Thyroid gland (tissue), 4 donors: ENCODE results near the gene CNTN5. TPM values are rescaled to one million over a fixed set of nuclear protein-coding genes. Genes with fewer than 3 reads are reported as not detected.

ENCODE experiments used
- DNase-seq, 2 donors: peaks; one replicate each; pipeline ENCODE4 v3.0.0-alpha.2; 2019
- H3K27ac ChIP-seq, 3 donors: fragments of 200-600 bp; sonication (generic); 1 replicate in 2 of 3; 2 replicates in 1 of 3; pipeline ENCODE4 v1.5.1; 2016 to 2019; ENCODE audit warnings: mild to moderate bottlenecking in 1 of 3, moderate library complexity in 1 of 3
- H3K27me3 ChIP-seq: fragments of 200-600 bp; sonication (generic); one replicate; pipeline ENCODE4 v1.5.1; 2019
- H3K36me3 ChIP-seq, 2 donors: fragments of 200-600 bp; sonication (generic); one replicate each; pipeline ENCODE4 v1.5.1; 2016 to 2019
- H3K4me1 ChIP-seq, 2 donors: fragments of 200-600 bp; sonication (generic); one replicate each; pipeline ENCODE4 v1.5.1; 2017 to 2019
- H3K4me3 ChIP-seq, 3 donors: fragments of 200-600 bp; sonication (generic); replicated peaks in 1 of 3; 1 replicate in 2 of 3; 2 replicates in 1 of 3; pipeline ENCODE4 v1.5.1; 2016; ENCODE audit warnings: mild to moderate bottlenecking in 1 of 3
- H3K9me3 ChIP-seq: fragments of 200-600 bp; sonication (generic); one replicate; pipeline ENCODE4 v1.5.1; 2017
- POLR2A ChIP-seq, 2 donors: fragments of 450-650 bp; IDR thresholded peaks; one replicate each; pipeline ENCODE4 v1.6.1; 2017; ENCODE audit warnings: antibody characterized with exemption in 2 of 2, mild to moderate bottlenecking in 2 of 2, moderate library complexity in 1 of 2
- WGBS, 2 donors: methylation state at CpG; one replicate each; pipeline ENCODE4 v1.1.5; 2017; 5-methylcytosine and 5-hydroxymethylcytosine counted together
- intact Hi-C: fragments of 100-400 bp; cut with DNase I; formaldehyde crosslinking; loops from one replicate; pipeline ENCODE4 v1.15.1; 2023
- total RNA-seq, 4 donors: library from RNA; depleted of rRNA; stranded (reverse); fragments of >200 nt; gene quantifications; one replicate each; pipeline ENCODE4 v1.2.3, GENCODE V29; 2016
- TF ChIP-seq, protein P1 (sequence below), 6 experiments: fragments of 200-600 bp in 3 of 6; fragments of 450-650 bp in 3 of 6; sonication (generic) in 3 of 6; IDR thresholded peaks; one replicate each; pipeline ENCODE4 v1.5.1; 2016 to 2019; ENCODE audit warnings: antibody characterized with exemption in 6 of 6, mild to moderate bottlenecking in 2 of 6, inconsistent platforms in 1 of 6, moderate library complexity in 1 of 6

CNTN5 gene
- total RNA-seq, 4 donors from 2014 or later: 1.9 to 14.3 (median 12.0) TPM

DNA sequence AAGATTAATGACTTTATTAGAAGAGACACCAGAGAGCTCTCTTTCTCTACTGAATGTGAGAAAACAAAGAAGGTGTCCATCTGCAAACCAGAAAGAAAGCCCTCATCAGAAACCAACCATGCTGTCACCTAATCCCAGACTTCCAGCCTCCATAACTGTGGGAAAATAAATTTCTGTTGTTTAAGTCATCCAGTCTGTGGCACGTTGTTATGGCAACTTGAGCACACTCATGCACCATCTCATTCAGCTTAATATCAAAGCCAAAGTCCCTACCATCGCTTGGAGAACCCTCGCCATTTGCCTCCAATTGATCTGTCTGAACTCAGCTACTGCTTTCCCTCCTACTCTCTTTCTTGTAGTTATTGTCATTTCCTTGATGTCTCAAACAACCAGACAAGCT, 900.2 kb downstream of the CNTN5 start:
- Histone ChIP-seq H3K9me3 (no peaks in the 10 kb centered on the region), H3K27ac (no peak overlapping the region), H3K27me3 (no peaks in the 10 kb centered on the region), H3K36me3 (no peaks in the 10 kb centered on the region), H3K4me1 (no peaks in the 10 kb centered on the region), H3K4me3 (no peak overlapping the region)
- intact Hi-C loops: no loop called here
- TF ChIP-seq POLR2A (IDR thresholded peaks at IDR 0.05): no peak
- TF ChIP-seq, protein P1, sequence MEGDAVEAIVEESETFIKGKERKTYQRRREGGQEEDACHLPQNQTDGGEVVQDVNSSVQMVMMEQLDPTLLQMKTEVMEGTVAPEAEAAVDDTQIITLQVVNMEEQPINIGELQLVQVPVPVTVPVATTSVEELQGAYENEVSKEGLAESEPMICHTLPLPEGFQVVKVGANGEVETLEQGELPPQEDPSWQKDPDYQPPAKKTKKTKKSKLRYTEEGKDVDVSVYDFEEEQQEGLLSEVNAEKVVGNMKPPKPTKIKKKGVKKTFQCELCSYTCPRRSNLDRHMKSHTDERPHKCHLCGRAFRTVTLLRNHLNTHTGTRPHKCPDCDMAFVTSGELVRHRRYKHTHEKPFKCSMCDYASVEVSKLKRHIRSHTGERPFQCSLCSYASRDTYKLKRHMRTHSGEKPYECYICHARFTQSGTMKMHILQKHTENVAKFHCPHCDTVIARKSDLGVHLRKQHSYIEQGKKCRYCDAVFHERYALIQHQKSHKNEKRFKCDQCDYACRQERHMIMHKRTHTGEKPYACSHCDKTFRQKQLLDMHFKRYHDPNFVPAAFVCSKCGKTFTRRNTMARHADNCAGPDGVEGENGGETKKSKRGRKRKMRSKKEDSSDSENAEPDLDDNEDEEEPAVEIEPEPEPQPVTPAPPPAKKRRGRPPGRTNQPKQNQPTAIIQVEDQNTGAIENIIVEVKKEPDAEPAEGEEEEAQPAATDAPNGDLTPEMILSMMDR (IDR thresholded peaks at IDR 0.05): no peak
- 90 to 92% methylated on average over 3 of the region's 3 CpGs for WGBS, 2 donors
- no peak for DNase-seq

DNA sequence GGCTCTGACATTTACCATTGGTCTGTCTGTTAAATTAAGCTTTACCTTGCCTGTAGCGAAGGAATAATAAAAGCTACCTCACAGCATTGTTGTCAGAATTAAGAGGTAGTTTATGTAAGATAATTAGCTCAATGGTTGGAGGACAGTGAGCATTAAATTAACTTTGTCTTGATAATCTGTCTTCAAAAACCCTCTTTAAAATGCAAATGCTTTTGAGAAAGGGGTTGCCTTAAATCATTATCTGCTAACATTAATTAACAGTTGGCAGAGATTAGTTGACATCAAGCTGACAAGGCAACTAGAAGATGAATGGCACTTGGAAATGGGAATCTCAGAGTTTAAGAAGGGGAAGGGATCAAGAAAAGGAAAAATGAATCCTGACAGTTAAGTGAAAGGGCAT, 905.2 kb downstream of the CNTN5 start:
- Histone ChIP-seq H3K27ac (no peak overlapping the region), H3K9me3 (no peaks in the 10 kb centered on the region), H3K27me3 (no peaks in the 10 kb centered on the region), H3K4me3 (no peak overlapping the region), H3K4me1 (no peaks in the 10 kb centered on the region), H3K36me3 (no peaks in the 10 kb centered on the region)
- DNase-seq: no peak
- TF ChIP-seq, protein P1 (IDR thresholded peaks at IDR 0.05): no peak
- no peak for TF ChIP-seq POLR2A (IDR thresholded peaks at IDR 0.05)
- 0% methylated on average over 1 of the region's 1 CpG for WGBS, 2 donors
- intact Hi-C loops: no loop called here

DNA sequence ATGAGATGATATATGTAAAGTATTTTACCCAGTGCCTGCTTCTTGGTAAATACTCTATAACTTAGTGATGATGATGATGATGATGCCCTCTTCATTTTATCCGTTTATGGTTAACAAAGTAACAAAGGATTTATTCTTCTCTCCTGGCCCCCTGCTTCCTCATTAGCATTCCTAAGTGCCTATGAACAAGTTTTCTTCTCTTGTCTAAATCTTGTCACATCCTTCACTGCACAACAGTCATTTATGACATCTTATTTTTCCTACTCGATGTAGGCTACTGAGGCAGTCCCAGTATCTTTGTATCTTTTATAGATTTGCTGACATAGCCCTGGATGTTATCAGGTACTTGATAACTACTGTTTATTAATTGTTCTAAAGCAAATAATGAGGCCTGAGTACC, 911.9 kb downstream of the CNTN5 start:
- H3K4me1 ChIP-seq: no peaks in the 10 kb centered on the region

DNA sequence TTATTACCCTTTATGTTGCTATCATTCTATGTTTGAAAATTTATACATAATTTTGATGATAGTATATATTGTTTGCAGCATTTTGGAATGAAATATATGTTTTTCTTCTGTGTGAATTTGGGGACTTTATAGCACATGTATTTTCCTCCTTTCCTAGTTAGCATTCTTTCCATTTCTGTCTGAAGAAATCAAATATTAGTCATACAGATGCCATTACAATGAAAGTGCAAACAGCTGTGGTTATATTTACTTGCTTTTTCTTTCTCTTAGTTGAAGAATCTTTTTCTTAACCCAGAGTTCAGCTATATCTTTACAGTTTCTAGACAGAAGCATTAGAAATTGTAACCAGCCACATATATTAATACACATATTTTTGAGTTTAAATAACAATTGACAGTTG, 913.3 kb downstream of the CNTN5 start:
- TF ChIP-seq, protein P1 (IDR thresholded peaks at IDR 0.05): no peak
- TF ChIP-seq POLR2A (IDR thresholded peaks at IDR 0.05): no peak
- intact Hi-C loops: no loop called here

More for the DNA sequence above, 911.9 kb downstream of the CNTN5 start:
- WGBS, 2 donors: 77 to 80% methylated on average over 2 of the region's 2 CpGs
- Histone ChIP-seq H3K9me3 (no peaks in the 10 kb centered on the region), H3K27me3 (no peaks in the 10 kb centered on the region), H3K4me3 (no peak overlapping the region), H3K27ac (no peak overlapping the region), H3K36me3 (no peaks in the 10 kb centered on the region)
- TF ChIP-seq, protein P1 (IDR thresholded peaks at IDR 0.05): no peak
- intact Hi-C loops: no loop called here
- DNase-seq: no peak

DNA sequence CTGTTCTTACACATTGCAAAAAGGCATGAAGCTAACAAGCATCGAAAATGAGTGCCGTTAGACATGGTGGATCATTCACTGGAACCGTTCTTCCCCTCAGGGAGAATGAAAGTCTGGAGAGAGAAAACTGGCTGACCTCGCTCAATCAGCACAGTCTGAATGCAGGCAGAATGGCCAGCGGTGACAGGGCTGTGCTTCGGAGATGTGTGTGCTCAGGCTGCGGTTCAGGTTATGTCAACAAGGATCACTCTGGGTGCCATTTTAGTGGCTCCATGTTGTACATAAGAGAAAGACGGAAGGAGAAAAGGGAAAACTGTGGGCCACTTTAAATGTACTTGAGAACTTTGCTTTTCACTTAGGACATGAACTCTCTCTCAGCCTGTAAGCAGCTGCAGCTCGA, 916.6 kb downstream of the CNTN5 start:
- no peak for DNase-seq
- no peak for TF ChIP-seq POLR2A (IDR thresholded peaks at IDR 0.05)
- TF ChIP-seq, protein P1 (IDR thresholded peaks at IDR 0.05): no peak
- Histone ChIP-seq H3K36me3 (no peaks in the 10 kb centered on the region), H3K4me1 (no peaks in the 10 kb centered on the region), H3K27me3 (no peaks in the 10 kb centered on the region), H3K27ac (no peak overlapping the region), H3K9me3 (no peaks in the 10 kb centered on the region), H3K4me3 (no peak overlapping the region)
- intact Hi-C loops: no loop called here
- WGBS, 2 donors: 59 to 72% methylated on average over 9 of the region's 9 CpGs

More for the DNA sequence above, 913.3 kb downstream of the CNTN5 start:
- Histone ChIP-seq H3K4me1 (no peaks in the 10 kb centered on the region), H3K4me3 (no peak overlapping the region), H3K9me3 (no peaks in the 10 kb centered on the region), H3K36me3 (no peaks in the 10 kb centered on the region), H3K27ac (no peak overlapping the region), H3K27me3 (no peaks in the 10 kb centered on the region)
- DNase-seq: no peak
